HG03108 (cell line): Measurements from ENCODE around the gene HTRA1.

ENCODE experiments used
- ATAC-seq: cut with Tn5 transposase; IDR thresholded peaks from one replicate; pipeline ENCODE4 v1.9.1; 2021; ENCODE audit warnings: moderate library complexity; ENCODE audit not compliant: unreplicated experiment

HTRA1 gene

DNA sequence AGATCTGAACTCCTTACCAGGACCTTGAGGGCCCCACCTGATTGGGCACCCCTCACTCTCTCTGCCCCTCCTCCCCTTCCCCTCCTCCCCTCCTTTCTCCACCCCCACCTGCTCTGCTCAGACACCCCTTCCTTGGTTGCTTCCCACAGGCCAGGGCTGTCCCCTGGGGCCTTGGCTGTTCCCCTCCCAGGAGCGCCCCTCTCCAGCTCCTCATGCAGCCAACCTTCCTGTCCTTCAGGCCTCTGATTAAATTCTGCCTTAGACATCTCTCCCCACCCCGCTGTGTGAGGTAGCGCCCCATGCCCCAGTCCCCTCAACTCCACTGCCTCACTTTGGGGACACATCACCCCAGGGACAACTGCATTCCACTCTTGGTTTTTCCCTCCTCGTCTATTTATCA lies 32.4 kb downstream of the HTRA1 start:
- ATAC-seq, result no peak

GRCh38 chr10:122494173-122494820 lies 32.9 kb downstream of the HTRA1 start:
- ATAC-seq, result no peak

DNA sequence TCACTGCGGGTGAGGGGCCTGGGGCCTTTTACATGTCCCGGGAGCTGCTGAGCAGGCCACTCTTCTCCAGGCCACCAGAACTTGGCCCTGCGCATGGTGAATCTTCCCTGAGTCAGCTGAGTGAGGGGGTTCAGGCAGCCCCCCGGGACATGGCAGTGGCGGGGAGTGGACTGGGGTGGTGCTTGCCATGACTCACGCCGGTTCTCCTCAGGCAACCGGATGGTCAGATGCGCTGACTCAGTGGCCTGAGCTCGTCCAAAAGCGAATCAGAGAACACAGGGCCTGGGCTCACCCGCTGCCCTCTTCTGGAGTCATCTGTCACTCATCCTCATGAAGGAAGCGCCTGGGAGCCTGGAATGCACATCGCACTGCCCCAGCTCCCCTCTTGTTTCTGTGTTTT lies 33.5 kb downstream of the HTRA1 start:
- ATAC-seq, result no peak

DNA sequence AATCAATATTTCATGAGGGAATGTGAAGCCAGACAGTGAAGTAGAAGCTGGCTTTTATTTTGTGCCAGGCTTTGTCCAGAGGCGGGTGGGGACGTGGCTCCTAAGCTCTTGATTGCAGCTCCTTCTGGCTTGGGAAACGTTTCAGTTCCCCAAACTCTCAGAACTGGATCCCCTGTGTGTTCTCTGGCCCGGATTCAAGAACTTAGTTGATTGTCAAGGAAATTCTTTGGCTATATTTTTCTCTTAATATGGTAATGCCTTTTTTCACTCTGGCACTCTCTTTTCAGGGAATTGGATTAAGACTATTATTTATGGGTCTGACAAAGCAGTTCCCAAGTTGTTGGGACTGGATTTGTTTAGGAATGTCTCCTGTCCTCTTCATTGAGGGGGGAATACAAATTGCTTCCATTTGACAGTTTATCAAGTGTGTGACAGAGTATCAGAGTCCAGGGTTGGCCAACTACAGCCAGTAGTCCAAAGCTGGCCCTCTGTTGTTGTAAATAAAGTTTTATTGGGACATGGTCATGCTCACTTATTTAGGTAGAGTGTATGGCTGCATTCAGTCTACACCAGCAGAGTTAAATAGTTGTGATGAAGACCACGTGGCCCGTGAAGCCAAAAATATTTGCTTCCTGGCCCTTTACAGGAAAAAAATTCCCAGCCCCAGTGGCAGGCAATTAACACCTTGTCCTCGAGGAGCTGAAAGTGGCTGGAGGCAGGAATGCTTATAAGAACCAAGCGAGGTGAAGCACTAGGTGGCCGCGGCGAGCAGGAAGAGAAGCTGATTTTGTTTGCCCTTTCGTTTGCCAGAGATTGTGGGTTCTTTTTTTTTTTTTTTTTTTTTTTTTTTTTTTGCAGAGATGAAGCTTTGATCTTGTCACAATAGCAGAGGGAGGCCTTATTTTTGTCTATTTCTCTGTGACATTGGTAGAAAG lies 34.3 kb downstream of the HTRA1 start:
- ATAC-seq, result no peak

DNA sequence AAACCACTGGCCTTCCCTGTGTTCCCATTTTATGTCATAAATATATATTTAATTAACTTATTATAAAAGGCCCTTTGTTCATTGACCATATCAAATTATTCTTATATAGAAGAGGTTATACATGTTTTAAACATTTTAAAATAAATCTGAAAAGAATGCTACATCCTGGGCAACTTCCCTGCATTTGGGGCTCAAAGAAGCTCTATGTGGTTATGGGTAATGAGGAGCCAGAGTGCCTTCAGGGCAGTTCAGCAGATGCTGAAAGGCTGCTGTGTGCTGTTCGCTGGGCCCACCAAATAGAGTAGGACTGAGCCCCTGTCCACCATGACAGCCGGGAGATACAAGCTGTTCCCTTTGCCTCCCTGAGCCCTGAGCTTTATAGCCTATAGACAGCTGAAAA lies 35.9 kb downstream of the HTRA1 start:
- no peak for ATAC-seq

- no peak for ATAC-seq
These were observed 37.2 kb downstream of the HTRA1 start for GRCh38 chr10:122498521-122498920.

GRCh38 chr10:122499012-122499411 lies 37.7 kb downstream of the HTRA1 start:
- no peak for ATAC-seq

- no peak for ATAC-seq
These were observed 38.2 kb downstream of the HTRA1 start for GRCh38 chr10:122499491-122499941.

- no peak for ATAC-seq
These were observed 38.8 kb downstream of the HTRA1 start for GRCh38 chr10:122500194-122500593.

DNA sequence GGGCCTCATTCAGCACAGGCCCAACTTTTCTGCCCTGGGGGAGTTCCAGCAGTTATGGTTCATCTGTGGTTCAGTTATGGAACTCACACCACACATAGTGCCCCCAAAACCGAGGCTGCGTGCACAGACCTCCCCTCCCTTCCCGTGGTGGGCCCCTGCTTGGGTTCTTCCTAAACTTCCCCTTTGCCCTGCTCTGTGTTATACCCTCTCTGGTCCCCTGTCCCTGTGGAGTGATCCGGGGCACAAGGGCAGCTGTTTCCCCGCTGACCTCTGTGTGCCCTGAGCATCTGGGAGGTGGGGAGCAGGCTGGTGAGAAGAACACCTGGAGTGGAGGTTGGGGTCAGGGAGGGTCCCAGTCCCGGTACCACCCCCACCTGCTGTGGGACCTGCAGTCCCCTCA lies 39.4 kb downstream of the HTRA1 start:
- ATAC-seq, result no peak

- ATAC-seq, result no peak
These were observed 41.7 kb downstream of the HTRA1 start for GRCh38 chr10:122503012-122503411.

- ATAC-seq, result no peak
These were observed 42.7 kb downstream of the HTRA1 start for GRCh38 chr10:122503886-122504609.

DNA sequence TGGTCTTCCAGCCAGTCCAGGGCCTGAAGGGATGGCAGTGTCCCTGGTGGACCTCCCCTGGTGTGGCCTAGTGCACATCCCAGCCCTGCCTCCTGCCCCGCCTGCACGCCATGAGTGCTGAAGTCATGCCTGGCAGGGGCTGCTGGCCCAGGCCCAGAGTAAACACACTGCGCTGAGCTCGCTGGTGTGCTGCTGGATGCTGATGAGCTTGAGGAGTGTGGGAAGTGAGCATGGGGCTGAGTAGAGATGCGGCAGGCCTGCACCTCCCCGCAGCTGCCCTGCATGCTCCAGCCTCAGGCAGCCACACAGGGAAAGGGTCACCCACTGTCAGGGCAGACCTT lies 43.2 kb downstream of the HTRA1 start:
- no peak for ATAC-seq

GRCh38 chr10:122505011-122505410 lies 43.7 kb downstream of the HTRA1 start:
- ATAC-seq, result no peak

GRCh38 chr10:122505885-122506645 lies 44.7 kb downstream of the HTRA1 start:
- no peak for ATAC-seq

DNA sequence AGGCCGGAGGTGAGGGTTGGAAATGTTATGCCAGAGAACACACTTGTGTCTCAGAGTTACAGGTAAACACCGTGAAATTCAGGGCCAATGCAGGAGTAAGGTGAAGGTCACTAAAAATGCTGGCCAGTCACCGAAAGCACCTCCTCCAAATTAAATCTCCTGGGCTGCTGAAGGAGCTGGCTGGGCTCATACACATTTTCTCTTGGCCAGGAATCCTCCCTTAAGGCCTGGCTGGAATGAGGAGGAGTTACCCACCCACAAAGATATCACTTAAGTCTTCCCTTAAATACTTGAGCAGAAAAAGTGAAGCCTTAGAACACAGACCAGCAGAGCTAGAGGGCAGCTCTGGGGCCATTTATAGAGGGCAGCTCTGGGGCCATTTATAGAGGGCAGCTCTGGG lies 46.3 kb downstream of the HTRA1 start:
- no peak for ATAC-seq

- ATAC-seq, result no peak
These were observed 46.7 kb downstream of the HTRA1 start for GRCh38 chr10:122508021-122508420.

GRCh38 chr10:122509323-122509722 lies 48.0 kb downstream of the HTRA1 start:
- no peak for ATAC-seq

DNA sequence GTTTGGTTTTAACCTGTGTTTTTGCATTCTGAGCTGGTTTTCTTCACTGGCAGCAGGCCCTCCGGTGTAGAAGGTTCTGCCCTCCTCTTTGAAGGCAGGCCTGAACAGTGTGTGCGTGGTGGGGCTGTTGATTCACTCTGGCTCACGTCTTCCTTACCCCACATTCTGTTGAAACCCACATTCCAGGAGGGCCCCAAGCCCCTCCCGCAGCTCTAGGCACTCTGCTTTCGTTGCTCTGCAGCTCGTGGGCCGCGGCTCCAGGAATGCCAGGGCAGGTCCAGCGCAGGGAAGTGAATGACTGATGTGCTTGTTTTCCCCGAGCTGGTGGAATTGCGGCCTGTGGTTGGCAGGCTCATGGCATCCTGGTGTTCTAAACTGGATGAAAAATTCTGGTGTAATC lies 49.0 kb downstream of the HTRA1 start:
- ATAC-seq, result no peak

DNA sequence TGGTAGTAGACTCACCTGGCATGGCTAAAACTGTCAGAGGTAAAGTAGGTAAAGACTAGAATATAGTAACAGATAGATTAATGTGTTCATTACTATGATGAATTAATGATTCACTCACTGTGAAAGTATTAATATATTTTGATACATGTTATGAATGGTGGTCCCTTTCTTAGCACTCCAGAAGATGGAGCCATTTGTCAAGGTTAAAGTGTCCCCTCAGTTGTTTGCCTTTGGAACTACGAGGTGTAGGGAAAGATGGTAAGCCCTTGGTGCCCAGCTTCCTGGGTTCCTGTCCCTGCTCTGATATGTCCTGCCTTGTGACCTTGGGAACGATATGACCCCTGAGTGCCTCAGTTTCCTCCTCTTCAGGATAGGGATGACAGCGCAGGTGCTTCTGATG lies 49.4 kb downstream of the HTRA1 start:
- no peak for ATAC-seq

DNA sequence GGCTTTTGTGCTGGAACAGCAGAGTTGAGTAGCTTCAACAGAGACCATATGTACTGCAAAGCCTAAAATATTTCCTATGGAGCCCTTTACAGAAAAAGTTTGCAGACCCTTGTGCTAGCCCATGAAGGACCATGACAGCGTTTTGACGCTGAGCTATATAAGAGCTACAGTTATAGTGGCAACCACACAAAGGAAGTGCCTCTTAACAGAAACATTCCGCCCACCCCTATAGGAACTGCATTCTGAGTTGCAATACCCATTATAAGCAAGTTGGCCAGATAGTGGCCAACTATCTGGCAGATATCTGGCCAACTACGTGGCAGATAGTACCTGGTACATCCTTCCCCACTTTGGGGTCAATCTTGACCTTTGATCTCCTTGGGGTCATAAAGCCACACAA lies 51.7 kb downstream of the HTRA1 start:
- ATAC-seq, result no peak
